ENCODE measurements around the gene PKIB.
"Not testable (repeated sequence)": the region's sequence is repeated elsewhere in the genome, so short reads cannot be mapped to it uniquely, and the experiment has no call there.

Gene PKIB

DNA sequence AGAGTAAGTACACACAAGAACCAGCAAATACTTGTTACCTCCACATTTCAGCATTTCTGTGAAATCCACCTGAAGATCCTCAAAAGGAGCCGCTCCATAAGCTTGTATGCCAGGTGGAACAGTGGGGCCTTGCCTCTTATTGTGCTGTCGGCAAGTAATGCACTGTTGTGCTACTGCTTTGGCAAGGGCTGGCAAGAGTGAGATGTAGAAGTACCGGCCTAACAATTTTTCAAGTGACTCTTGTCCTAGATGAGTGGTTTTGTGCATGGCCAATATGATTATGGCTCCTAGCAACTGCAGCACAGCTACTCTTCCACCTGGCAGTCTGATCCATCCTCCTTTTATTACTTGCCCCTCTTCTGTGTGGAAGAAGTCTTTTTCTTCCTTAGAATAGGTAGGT is 134.7 kb downstream of the PKIB start:
- H3K27me3 ChIP-seq (replicated peaks; ENCODE audit: control insufficient read depth, insufficient read depth, low read length); H3K36me3 ChIP-seq (ENCODE audit: control insufficient read depth, insufficient read depth, low read length, severe bottlenecking); DNase-seq (ENCODE audit: low read depth); H3K4me1 ChIP-seq (ENCODE audit: control insufficient read depth, insufficient read depth, low read length); H3K9me3 ChIP-seq (ENCODE audit: control insufficient read depth, low read length); H3K9ac ChIP-seq (ENCODE audit: low read length); H3K4me3 ChIP-seq (ENCODE audit: low read length): not testable (repeated sequence)

GRCh38 chr6:122746688-122747087 is 136.5 kb downstream of the PKIB start:
- Histone ChIP-seq H3K4me1 (ENCODE audit: control insufficient read depth, insufficient read depth, low read length) (no peaks in the 10 kb centered on the region), H3K9me3 (ENCODE audit: control insufficient read depth, low read length) (no peaks in the 10 kb centered on the region), H3K27me3 (replicated peaks; ENCODE audit: control insufficient read depth, insufficient read depth, low read length) (no peaks in the 10 kb centered on the region), H3K9ac (ENCODE audit: low read length) (no peak overlapping the region), H3K36me3 (ENCODE audit: control insufficient read depth, insufficient read depth, low read length, severe bottlenecking) (no peaks in the 10 kb centered on the region), H3K4me3 (ENCODE audit: low read length) (no peak overlapping the region)
- no peak for DNase-seq (ENCODE audit: low read depth)

DNA sequence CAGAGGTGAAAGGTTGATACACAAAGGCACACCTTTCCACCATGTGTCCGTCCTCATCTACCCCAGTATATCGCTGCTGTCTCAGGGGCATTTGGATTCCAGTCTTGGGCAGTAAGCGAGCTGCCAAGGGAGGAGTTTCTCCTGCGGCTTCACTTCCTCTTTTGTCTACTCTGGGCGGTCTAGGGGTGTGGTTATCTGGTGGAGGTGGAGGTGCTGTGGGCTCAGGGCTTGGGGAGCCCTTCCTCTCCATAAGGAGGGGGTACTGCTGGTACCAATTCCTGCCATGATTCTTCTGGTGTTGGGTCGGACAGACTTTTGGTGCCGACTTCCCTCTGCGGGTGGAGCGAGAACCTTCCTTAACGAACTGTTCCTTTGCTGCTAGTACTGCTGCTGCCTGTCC is 137.4 kb downstream of the PKIB start:
- Histone ChIP-seq H3K9ac (ENCODE audit: low read length) (no peak overlapping the region), H3K4me3 (ENCODE audit: low read length) (no peak overlapping the region), H3K9me3 (ENCODE audit: control insufficient read depth, low read length) (no peaks in the 10 kb centered on the region), H3K4me1 (ENCODE audit: control insufficient read depth, insufficient read depth, low read length) (no peaks in the 10 kb centered on the region), H3K36me3 (ENCODE audit: control insufficient read depth, insufficient read depth, low read length, severe bottlenecking) (no peaks in the 10 kb centered on the region), H3K27me3 (replicated peaks; ENCODE audit: control insufficient read depth, insufficient read depth, low read length) (no peaks in the 10 kb centered on the region)
- DNase-seq (ENCODE audit: low read depth): no peak

DNA sequence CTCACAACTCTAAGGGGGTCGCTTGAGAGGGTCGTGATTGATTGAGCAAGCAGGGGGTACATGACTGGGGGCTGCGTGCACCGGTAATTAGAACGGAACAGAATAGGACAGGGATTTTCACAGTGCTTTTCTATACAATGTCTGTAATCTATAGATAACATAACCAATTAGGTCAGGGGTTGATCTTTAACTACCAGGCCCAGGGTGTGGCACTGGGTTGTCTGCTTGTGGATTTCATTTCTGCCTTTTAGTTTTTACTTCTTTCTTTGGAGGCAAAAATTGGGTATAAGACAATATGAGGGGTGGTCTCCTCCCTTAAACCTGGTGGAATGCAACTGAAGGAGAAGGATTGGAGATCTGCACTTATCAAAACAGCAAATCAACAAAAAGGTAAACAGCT is 138.7 kb downstream of the PKIB start:
- not testable (repeated sequence) for H3K9ac ChIP-seq (ENCODE audit: low read length); H3K36me3 ChIP-seq (ENCODE audit: control insufficient read depth, insufficient read depth, low read length, severe bottlenecking); H3K9me3 ChIP-seq (ENCODE audit: control insufficient read depth, low read length); H3K4me3 ChIP-seq (ENCODE audit: low read length); H3K27me3 ChIP-seq (replicated peaks; ENCODE audit: control insufficient read depth, insufficient read depth, low read length); H3K4me1 ChIP-seq (ENCODE audit: control insufficient read depth, insufficient read depth, low read length); DNase-seq (ENCODE audit: low read depth)

DNA sequence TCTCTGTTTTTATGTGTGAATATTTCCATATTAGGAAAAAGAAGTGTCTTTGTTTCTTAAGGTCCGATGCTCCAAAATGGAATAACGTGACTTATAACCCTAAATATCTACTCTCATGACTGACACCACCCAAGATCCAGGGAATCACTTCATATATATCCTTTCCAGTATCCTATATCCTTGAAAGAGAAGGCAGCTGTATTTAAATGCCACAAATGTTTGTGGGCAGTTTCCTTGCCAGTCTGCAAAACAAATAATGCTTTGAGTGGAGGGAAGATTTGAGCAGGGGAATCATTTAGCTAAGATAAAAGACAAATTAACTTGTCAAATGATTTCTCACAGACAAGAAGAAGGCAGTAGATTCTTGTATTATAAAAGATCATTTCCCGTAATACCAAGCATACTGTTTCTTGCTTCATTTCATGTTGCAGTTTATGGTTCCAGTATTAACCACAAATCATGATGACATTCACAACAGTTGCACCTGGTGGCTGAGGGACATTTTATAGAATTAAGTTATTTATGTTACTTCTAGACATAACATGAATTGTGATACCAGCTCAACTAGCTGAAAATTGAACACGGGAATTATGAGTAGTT is 139.3 kb downstream of the PKIB start:
- Histone ChIP-seq H3K9ac (ENCODE audit: low read length) (no peak overlapping the region), H3K4me3 (ENCODE audit: low read length) (no peak overlapping the region), H3K4me1 (ENCODE audit: control insufficient read depth, insufficient read depth, low read length) (no peaks in the 10 kb centered on the region), H3K36me3 (ENCODE audit: control insufficient read depth, insufficient read depth, low read length, severe bottlenecking) (no peaks in the 10 kb centered on the region), H3K9me3 (ENCODE audit: control insufficient read depth, low read length) (no peaks in the 10 kb centered on the region), H3K27me3 (replicated peaks; ENCODE audit: control insufficient read depth, insufficient read depth, low read length) (no peaks in the 10 kb centered on the region)
- no peak for DNase-seq (ENCODE audit: low read depth)

- H3K9ac ChIP-seq (ENCODE audit: low read length): no peak overlapping the region
- no peak for DNase-seq (ENCODE audit: low read depth)
- H3K9me3 ChIP-seq (ENCODE audit: control insufficient read depth, low read length): no peaks in the 10 kb centered on the region
- H3K27me3 ChIP-seq (replicated peaks; ENCODE audit: control insufficient read depth, insufficient read depth, low read length): no peaks in the 10 kb centered on the region
- no peak overlapping the region for H3K4me3 ChIP-seq (ENCODE audit: low read length)
- H3K36me3 ChIP-seq (ENCODE audit: control insufficient read depth, insufficient read depth, low read length, severe bottlenecking): no peaks in the 10 kb centered on the region
- H3K4me1 ChIP-seq (ENCODE audit: control insufficient read depth, insufficient read depth, low read length): no peaks in the 10 kb centered on the region
These were observed 141.1 kb downstream of the PKIB start for GRCh38 chr6:122751326-122751725.

- no peaks in the 10 kb centered on the region for H3K27me3 ChIP-seq (replicated peaks; ENCODE audit: control insufficient read depth, insufficient read depth, low read length)
- DNase-seq (ENCODE audit: low read depth): no peak
- no peaks in the 10 kb centered on the region for H3K9me3 ChIP-seq (ENCODE audit: control insufficient read depth, low read length)
- no peaks in the 10 kb centered on the region for H3K4me1 ChIP-seq (ENCODE audit: control insufficient read depth, insufficient read depth, low read length)
- H3K4me3 ChIP-seq (ENCODE audit: low read length): no peak overlapping the region
- H3K9ac ChIP-seq (ENCODE audit: low read length): no peak overlapping the region
- H3K36me3 ChIP-seq (ENCODE audit: control insufficient read depth, insufficient read depth, low read length, severe bottlenecking): no peaks in the 10 kb centered on the region
These were observed 142.3 kb downstream of the PKIB start for GRCh38 chr6:122752459-122752858.

DNA sequence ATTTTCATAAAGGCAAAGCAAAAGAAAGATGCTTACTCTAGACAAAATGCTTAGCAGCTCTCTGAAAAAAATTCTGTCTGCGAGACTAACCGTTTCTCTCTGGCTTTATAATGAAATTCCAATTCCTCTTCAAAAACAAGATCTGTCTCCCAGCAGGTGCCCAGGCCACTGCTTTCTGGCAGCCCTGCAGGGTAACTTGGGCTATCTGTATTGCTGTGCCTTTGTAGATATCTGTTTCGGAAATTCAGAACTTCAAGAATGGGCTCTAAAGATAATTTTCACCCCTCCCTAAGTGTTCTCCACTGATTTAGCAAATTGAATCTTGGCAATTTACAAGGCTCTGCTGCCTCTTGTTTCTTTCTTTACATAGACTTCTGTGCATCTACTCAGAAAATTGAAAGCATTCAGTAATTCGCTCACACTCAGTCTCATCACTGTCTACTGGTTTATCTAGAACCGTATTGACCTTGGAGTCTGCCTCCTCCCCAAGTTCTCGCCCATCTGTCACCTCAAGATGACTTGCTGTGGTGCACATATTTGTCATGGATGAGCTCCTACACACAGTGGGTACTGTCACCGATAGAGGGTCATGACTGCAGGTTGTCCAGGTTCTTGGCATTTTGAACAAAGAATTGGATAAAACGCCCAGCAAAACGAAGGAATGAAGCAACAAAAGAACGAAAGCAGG is 142.9 kb downstream of the PKIB start:
- no peaks in the 10 kb centered on the region for H3K27me3 ChIP-seq (replicated peaks; ENCODE audit: control insufficient read depth, insufficient read depth, low read length)
- no peaks in the 10 kb centered on the region for H3K4me1 ChIP-seq (ENCODE audit: control insufficient read depth, insufficient read depth, low read length)
- H3K9ac ChIP-seq (ENCODE audit: low read length): peak overlapping the region; percentile 29
- H3K4me3 ChIP-seq (ENCODE audit: low read length): peak overlapping the region; percentile 69
- H3K36me3 ChIP-seq (ENCODE audit: control insufficient read depth, insufficient read depth, low read length, severe bottlenecking): no peaks in the 10 kb centered on the region
- no peak for DNase-seq (ENCODE audit: low read depth)
- no peaks in the 10 kb centered on the region for H3K9me3 ChIP-seq (ENCODE audit: control insufficient read depth, low read length)

DNA sequence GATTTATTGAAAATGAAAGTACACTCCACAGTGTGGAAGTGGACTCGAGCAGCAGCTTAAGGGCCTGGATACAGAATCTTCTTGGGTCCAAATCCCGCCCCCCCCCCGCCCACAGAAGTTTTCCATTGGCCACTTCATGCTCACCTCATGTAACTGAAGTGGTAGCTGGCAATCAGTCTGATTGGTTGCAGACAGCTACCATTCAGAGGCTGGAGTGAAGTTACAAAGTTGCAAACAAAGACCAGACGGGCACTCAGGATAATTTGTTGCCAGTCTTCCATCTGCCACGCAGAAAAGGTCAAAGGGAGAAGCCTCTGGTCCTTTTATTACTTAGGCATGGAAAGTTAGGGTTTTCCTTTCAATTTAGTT is 143.5 kb downstream of the PKIB start:
- peak overlapping the region; percentile 69 for H3K4me3 ChIP-seq (ENCODE audit: low read length)
- no peaks in the 10 kb centered on the region for H3K27me3 ChIP-seq (replicated peaks; ENCODE audit: control insufficient read depth, insufficient read depth, low read length)
- H3K9me3 ChIP-seq (ENCODE audit: control insufficient read depth, low read length): no peaks in the 10 kb centered on the region
- DNase-seq (ENCODE audit: low read depth): peak; percentile 25
- peak overlapping the region; percentile 29 for H3K9ac ChIP-seq (ENCODE audit: low read length)
- H3K36me3 ChIP-seq (ENCODE audit: control insufficient read depth, insufficient read depth, low read length, severe bottlenecking): no peaks in the 10 kb centered on the region
- no peaks in the 10 kb centered on the region for H3K4me1 ChIP-seq (ENCODE audit: control insufficient read depth, insufficient read depth, low read length)

DNA sequence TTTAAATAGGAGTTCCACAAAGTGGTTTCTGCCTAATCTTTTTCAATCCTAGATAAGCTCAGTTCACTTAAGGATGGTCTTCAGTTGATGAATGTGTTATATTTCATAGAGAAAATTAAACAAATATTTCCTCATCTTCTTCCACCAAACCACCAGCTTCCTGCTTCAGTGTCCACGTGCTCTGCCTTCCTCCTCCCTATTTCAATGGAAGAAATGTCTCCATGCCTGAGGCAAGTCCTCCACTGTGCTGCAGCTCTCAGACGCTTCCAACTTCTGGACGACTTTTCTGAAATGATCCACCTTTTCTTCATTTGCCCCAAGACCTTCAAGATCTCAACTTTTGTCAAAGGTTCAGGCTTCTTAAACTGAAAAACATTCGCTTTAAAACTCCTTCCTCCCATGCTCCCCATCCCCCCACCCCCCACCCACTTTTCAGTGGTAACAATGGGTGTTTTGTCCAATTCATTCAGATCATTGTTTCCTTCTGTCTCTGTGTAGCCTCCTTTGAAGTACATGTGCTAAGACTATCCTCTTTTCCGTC is 144.1 kb downstream of the PKIB start:
- no peaks in the 10 kb centered on the region for H3K4me1 ChIP-seq (ENCODE audit: control insufficient read depth, insufficient read depth, low read length)
- H3K27me3 ChIP-seq (replicated peaks; ENCODE audit: control insufficient read depth, insufficient read depth, low read length): no peaks in the 10 kb centered on the region
- H3K36me3 ChIP-seq (ENCODE audit: control insufficient read depth, insufficient read depth, low read length, severe bottlenecking): no peaks in the 10 kb centered on the region
- DNase-seq (ENCODE audit: low read depth): no peak
- H3K9me3 ChIP-seq (ENCODE audit: control insufficient read depth, low read length): no peaks in the 10 kb centered on the region
- no peak overlapping the region for H3K9ac ChIP-seq (ENCODE audit: low read length)
- H3K4me3 ChIP-seq (ENCODE audit: low read length): no peak overlapping the region

GRCh38 chr6:122755901-122756300 is 145.7 kb downstream of the PKIB start:
- H3K27me3 ChIP-seq (replicated peaks; ENCODE audit: control insufficient read depth, insufficient read depth, low read length): no peaks in the 10 kb centered on the region
- H3K4me1 ChIP-seq (ENCODE audit: control insufficient read depth, insufficient read depth, low read length): no peaks in the 10 kb centered on the region
- H3K36me3 ChIP-seq (ENCODE audit: control insufficient read depth, insufficient read depth, low read length, severe bottlenecking): no peaks in the 10 kb centered on the region
- no peak for DNase-seq (ENCODE audit: low read depth)
- H3K9me3 ChIP-seq (ENCODE audit: control insufficient read depth, low read length): no peaks in the 10 kb centered on the region
- no peak overlapping the region for H3K4me3 ChIP-seq (ENCODE audit: low read length)
- H3K9ac ChIP-seq (ENCODE audit: low read length): no peak overlapping the region

DNA sequence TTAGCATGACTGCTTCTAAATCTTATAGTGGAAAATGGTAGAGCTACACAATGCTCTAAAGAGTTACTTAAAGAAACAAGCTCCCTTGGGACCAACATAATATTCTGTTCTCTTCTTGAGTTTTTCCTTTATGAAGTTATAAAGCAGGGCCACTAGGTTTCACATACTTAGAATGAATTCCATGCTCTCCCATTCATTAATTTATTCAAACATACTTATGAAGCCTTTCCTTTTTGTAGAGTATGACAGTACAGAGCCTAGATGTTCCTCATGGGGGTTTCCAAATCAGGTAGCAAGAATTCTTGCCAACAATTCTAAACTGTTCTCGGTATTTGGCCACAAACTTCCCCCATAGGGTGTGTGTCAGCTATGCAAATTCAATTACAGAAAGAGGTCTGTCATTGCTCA is 148.7 kb downstream of the PKIB start:
- DNase-seq (ENCODE audit: low read depth): no peak
- Histone ChIP-seq H3K4me3 (ENCODE audit: low read length) (no peak overlapping the region), H3K9me3 (ENCODE audit: control insufficient read depth, low read length) (no peaks in the 10 kb centered on the region), H3K4me1 (ENCODE audit: control insufficient read depth, insufficient read depth, low read length) (no peaks in the 10 kb centered on the region), H3K36me3 (ENCODE audit: control insufficient read depth, insufficient read depth, low read length, severe bottlenecking) (no peaks in the 10 kb centered on the region), H3K9ac (ENCODE audit: low read length) (no peak overlapping the region), H3K27me3 (replicated peaks; ENCODE audit: control insufficient read depth, insufficient read depth, low read length) (no peaks in the 10 kb centered on the region)
